Sigmoid colon (tissue), 4 donors: ENCODE measurements around the gene GJA10.

ENCODE experiments used
- POLR2A ChIP-seq, 2 donors: fragments of 450-650 bp; IDR thresholded peaks; one replicate each; pipeline ENCODE4 v1.6.1; 2016; ENCODE audit warnings: antibody characterized with exemption in 2 of 2, mild to moderate bottlenecking in 2 of 2, moderate library complexity in 2 of 2
- POLR2AphosphoS5 ChIP-seq, 4 donors: sonication (generic); formaldehyde crosslinking; IDR thresholded peaks; one replicate each; pipeline ENCODE4 v1.6.1; 2017; ENCODE audit warnings: antibody characterized with exemption in 4 of 4
- TF ChIP-seq, protein P1 (sequence below), 4 experiments: fragments of 450-650 bp in 3 of 4; fragments of 200-600 bp in 1 of 4; IDR thresholded peaks; one replicate each; pipeline ENCODE4 v1.5.1; 2016 to 2019; ENCODE audit warnings: antibody characterized with exemption in 4 of 4, mild to moderate bottlenecking in 3 of 4, moderate library complexity in 2 of 4

DNA sequence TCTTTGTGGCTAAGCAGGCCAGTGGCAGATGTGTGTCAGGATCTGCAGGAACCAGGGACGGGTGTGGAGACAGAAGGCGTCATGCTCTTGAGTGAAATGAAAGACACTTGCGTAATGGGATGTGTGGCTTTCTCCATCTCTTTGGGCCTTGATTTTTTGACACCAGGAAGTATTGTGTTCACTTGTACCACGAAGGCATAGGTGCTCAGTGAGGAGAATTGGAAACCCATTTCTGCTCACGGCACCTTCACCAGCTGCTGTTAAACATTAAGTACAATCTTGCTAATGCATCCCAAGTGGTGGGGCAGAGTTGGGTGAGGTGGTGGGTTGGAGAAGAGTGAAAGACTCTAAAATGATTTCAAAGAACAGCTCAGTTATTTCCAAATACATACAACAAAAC, 30.0 kb downstream of the GJA10 start:
- TF ChIP-seq POLR2AphosphoS5 (IDR thresholded peaks at IDR 0.05): no peak
- TF ChIP-seq POLR2A (IDR thresholded peaks at IDR 0.05): no peak
- TF ChIP-seq, protein P1, sequence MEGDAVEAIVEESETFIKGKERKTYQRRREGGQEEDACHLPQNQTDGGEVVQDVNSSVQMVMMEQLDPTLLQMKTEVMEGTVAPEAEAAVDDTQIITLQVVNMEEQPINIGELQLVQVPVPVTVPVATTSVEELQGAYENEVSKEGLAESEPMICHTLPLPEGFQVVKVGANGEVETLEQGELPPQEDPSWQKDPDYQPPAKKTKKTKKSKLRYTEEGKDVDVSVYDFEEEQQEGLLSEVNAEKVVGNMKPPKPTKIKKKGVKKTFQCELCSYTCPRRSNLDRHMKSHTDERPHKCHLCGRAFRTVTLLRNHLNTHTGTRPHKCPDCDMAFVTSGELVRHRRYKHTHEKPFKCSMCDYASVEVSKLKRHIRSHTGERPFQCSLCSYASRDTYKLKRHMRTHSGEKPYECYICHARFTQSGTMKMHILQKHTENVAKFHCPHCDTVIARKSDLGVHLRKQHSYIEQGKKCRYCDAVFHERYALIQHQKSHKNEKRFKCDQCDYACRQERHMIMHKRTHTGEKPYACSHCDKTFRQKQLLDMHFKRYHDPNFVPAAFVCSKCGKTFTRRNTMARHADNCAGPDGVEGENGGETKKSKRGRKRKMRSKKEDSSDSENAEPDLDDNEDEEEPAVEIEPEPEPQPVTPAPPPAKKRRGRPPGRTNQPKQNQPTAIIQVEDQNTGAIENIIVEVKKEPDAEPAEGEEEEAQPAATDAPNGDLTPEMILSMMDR (IDR thresholded peaks at IDR 0.05): no peak
